ENCODE data around the gene BEST1.

DNA sequence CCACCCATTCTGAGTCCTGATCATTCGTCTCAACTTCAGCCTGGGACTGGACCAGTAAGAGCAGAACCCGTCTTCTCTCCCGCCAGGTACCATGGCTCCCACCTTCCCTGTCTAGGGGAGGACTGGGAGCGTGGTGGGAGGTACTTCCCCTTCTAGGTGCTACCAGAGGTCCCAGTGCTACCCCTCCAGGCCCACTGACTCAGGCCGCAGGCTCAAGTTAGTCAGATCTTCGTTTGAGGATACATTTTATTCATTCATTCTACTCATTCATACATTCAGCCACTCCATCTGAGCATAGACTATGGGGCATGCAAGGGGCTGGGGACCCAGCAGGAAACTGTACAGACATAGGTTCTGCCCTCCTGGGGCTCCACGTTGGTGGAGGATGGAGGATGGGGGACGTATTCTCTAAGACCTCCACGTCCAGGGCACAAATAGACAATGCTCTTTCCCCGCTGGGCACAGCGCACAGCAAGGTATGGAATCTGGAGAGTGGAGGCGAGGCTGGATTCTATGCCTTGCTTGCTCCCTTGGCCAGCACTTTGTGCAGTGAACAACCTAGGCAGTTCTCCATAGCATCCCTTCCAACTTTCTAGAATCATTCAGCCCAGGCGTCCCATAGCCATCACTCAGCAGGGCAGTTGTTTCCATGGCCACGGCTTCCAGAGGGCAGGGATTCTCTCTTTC, 31.8 kb upstream of the BEST1 start:
- TF ChIP-seq GATA2 (IDR thresholded peaks at IDR 0.05; ENCODE audit: low read depth, low read length) (no peak), GATA3 (IDR thresholded peaks at IDR 0.05; ENCODE audit: low read depth, low read length) (no peak)

Data from SH-SY5Y (cell line).